ENCODE measurements around the gene AEBP2.
A peak's percentile ranks its signal among the peaks of the same experiment; 100 is the strongest.

AEBP2 gene

DNA sequence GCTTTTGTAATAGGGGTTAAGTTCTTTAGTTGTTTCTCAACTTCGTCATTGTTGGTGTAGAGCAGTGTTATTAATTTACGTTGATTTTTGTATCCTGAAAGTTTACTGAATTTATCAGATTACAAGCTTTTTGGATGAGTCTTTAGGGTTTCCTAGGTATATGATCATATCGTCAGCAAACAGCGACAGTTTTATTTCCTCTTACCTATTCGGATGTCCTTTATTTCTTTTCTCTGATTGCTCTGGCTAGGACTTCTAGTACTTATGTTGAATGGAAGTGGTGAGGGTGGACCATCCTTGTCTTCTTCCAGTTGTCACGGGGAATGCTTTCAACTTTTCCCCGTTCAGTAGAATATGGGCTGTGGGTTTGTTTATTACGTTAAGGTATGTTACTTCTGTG is 37.8 kb downstream of the AEBP2 start:
- DNase-seq (ENCODE audit: low read depth) = no peak
- no peak for TF ChIP-seq CTCF (IDR thresholded peaks at IDR 0.05; ENCODE audit: low read length, missing control alignments)
- no peak overlapping the region for H3K4me3 ChIP-seq (replicated peaks; ENCODE audit: low read depth, low read length)

DNA sequence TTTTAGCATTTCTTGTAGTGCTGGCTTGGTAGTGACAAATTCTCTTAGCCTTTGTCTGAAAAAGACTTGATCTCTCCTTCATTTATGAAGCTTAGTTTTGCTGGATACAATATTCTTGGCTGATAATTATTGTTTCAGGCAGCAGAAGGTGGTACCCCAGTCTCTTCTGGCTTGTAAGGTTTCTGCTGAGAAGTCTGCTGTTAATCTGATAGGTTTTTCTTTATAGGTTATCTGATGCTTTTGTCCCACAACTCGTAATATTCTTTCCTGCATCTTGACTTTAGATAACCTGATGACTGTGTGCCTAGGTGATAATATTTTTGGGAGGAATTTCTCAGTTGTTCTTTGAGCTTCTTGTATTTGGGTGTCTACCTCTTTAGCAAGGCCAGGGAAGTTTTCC is 41.2 kb downstream of the AEBP2 start:
- no peak for DNase-seq (ENCODE audit: low read depth)
- H3K4me3 ChIP-seq (replicated peaks; ENCODE audit: low read depth, low read length) = no peak overlapping the region
- no peak for TF ChIP-seq CTCF (IDR thresholded peaks at IDR 0.05; ENCODE audit: low read length, missing control alignments)

- TF ChIP-seq CTCF (IDR thresholded peaks at IDR 0.05; ENCODE audit: low read length, missing control alignments) = no peak
- no peak for DNase-seq (ENCODE audit: low read depth)
- no peak overlapping the region for H3K4me3 ChIP-seq (replicated peaks; ENCODE audit: low read depth, low read length)
Observed at GRCh38 chr12:19482036-19482435, 42.7 kb downstream of the AEBP2 start.

GRCh38 chr12:19482551-19483109 is 43.3 kb downstream of the AEBP2 start:
- no peak for TF ChIP-seq CTCF (IDR thresholded peaks at IDR 0.05; ENCODE audit: low read length, missing control alignments)
- H3K4me3 ChIP-seq (replicated peaks; ENCODE audit: low read depth, low read length) = no peak overlapping the region
- DNase-seq (ENCODE audit: low read depth) = peak; percentile 35

DNA sequence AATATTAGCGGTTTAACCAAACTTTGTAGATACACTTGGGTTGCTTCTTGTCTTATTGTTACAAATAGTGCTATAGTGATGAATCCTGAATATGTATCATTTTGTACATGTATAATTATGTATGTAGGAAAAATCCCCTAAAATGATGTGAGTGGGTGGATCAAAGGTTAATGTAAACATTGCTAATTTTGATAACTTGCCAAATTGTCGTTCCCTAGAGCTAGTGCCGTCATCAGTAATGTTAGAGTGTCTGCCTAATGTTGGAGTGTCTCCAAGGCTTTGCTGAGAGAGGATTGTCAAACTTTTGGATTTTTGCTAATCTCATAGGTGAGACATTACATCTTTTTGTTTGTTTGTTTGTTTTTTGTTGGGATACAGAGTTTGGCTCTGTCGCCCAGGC is 44.4 kb downstream of the AEBP2 start:
- no peak for TF ChIP-seq CTCF (IDR thresholded peaks at IDR 0.05; ENCODE audit: low read length, missing control alignments)
- DNase-seq (ENCODE audit: low read depth) = no peak
- H3K4me3 ChIP-seq (replicated peaks; ENCODE audit: low read depth, low read length) = no peak overlapping the region

DNA sequence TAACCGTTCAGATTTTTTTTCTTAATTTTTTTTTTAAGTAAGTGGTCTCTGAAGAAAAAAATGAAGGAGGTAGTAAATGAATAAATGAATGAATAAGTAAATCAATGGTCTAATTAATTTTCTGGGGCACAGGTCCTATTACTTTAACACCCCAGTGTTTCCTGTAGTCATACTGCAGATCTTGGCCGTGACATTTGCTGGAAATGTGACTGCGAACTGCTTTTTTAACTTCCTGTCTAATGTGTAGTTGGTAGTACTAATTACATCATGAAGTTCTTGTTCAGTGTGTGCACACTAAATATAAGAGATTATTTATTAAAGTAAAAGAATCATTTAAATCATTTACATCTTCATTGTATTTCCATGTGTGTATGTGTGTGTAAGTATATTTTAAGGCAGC is 45.4 kb downstream of the AEBP2 start:
- no peak overlapping the region for H3K4me3 ChIP-seq (replicated peaks; ENCODE audit: low read depth, low read length)
- DNase-seq (ENCODE audit: low read depth) = no peak
- TF ChIP-seq CTCF (IDR thresholded peaks at IDR 0.05; ENCODE audit: low read length, missing control alignments) = no peak

DNA sequence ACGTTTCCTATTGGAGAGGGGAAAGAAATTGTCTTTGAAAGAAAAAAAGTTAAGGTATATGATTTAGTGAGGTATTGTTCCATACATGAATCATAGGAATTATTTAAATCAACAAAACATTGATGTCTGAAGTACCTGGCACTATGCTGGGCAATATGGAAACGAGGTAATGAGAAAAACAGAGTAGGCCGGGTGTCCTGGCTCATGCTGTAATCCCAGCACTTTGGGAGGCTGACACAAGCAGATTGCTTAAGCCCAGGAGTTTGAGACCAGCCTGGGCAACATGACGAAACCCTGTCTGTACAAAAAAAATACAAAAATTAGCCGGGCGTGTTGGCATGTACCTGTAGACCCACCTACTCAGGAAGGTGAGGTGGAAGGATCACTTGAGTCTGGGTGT is 45.9 kb downstream of the AEBP2 start:
- no peak for DNase-seq (ENCODE audit: low read depth)
- no peak for TF ChIP-seq CTCF (IDR thresholded peaks at IDR 0.05; ENCODE audit: low read length, missing control alignments)
- H3K4me3 ChIP-seq (replicated peaks; ENCODE audit: low read depth, low read length) = no peak overlapping the region

Measured in fibroblast of pulmonary artery (primary cell).